Endothelial cell (in vitro differentiated cells): ENCODE data around the gene FAM241B. TPM values are rescaled to one million over a fixed set of nuclear protein-coding genes. Genes with fewer than 3 reads are reported as not detected.

Source experiments
- DNase-seq: peaks from one replicate; pipeline ENCODE4 v3.0.0; 2021; ENCODE audit warnings: low spot score
- H3K27ac Mint-ChIP-seq: one replicate; pipeline ENCODE4 v1.8.0; 2021; ENCODE audit warnings: mixed read lengths, inconsistent platforms; ENCODE audit not compliant: unreplicated experiment
- H3K27me3 Mint-ChIP-seq: one replicate; pipeline ENCODE4 v1.8.0; 2021; ENCODE audit warnings: mild to moderate bottlenecking, moderate library complexity, mixed read lengths, inconsistent platforms; ENCODE audit not compliant: unreplicated experiment
- H3K36me3 Mint-ChIP-seq: one replicate; pipeline ENCODE4 v1.8.0; 2021; ENCODE audit warnings: mild to moderate bottlenecking, low read depth, mixed read lengths, inconsistent platforms; ENCODE audit not compliant: unreplicated experiment
- H3K4me1 Mint-ChIP-seq: one replicate; pipeline ENCODE4 v1.8.0; 2021; ENCODE audit warnings: mild to moderate bottlenecking, mixed read lengths, inconsistent platforms; ENCODE audit not compliant: unreplicated experiment
- H3K4me3 Mint-ChIP-seq: one replicate; pipeline ENCODE4 v1.8.0; 2021; ENCODE audit warnings: mild to moderate bottlenecking, mixed read lengths, inconsistent platforms; ENCODE audit not compliant: unreplicated experiment
- H3K9me3 Mint-ChIP-seq: one replicate; pipeline ENCODE4 v1.8.0; 2021; ENCODE audit warnings: mixed read lengths, inconsistent platforms; ENCODE audit not compliant: unreplicated experiment
- total RNA-seq: library from RNA; stranded (reverse); fragmentation: NEBNext Ultra II Directional; extraction: Animal tissue kit (Norgen Biotek cat#: 25700); gene quantifications from one replicate; pipeline ENCODE4 v1.2.1, GENCODE V29; 2021; ENCODE audit not compliant: unreplicated experiment
- TF ChIP-seq, protein P1 (sequence below): fragments of 200-600 bp; sonication (generic); IDR thresholded peaks from one replicate; pipeline ENCODE4 v1.5.0; 2021; ENCODE audit warnings: antibody characterized with exemption; ENCODE audit not compliant: unreplicated experiment

FAM241B gene
- total RNA-seq, 1 donor from 2014 or later, result 7.1 TPM

GRCh38 chr10:69669409-69669808, 39.4 kb downstream of the FAM241B start:
- Mint-ChIP-seq H3K9me3 (no peaks in the 10 kb centered on the region), H3K4me1 (no peaks in the 10 kb centered on the region), H3K4me3 (no peak overlapping the region), H3K27me3 (peaks cover 9% of the 10 kb centered on the region), H3K27ac (no peak overlapping the region), H3K36me3 (peaks cover 4% of the 10 kb centered on the region)
- TF ChIP-seq, protein P1, sequence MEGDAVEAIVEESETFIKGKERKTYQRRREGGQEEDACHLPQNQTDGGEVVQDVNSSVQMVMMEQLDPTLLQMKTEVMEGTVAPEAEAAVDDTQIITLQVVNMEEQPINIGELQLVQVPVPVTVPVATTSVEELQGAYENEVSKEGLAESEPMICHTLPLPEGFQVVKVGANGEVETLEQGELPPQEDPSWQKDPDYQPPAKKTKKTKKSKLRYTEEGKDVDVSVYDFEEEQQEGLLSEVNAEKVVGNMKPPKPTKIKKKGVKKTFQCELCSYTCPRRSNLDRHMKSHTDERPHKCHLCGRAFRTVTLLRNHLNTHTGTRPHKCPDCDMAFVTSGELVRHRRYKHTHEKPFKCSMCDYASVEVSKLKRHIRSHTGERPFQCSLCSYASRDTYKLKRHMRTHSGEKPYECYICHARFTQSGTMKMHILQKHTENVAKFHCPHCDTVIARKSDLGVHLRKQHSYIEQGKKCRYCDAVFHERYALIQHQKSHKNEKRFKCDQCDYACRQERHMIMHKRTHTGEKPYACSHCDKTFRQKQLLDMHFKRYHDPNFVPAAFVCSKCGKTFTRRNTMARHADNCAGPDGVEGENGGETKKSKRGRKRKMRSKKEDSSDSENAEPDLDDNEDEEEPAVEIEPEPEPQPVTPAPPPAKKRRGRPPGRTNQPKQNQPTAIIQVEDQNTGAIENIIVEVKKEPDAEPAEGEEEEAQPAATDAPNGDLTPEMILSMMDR, result no peak
- no peak for DNase-seq

DNA sequence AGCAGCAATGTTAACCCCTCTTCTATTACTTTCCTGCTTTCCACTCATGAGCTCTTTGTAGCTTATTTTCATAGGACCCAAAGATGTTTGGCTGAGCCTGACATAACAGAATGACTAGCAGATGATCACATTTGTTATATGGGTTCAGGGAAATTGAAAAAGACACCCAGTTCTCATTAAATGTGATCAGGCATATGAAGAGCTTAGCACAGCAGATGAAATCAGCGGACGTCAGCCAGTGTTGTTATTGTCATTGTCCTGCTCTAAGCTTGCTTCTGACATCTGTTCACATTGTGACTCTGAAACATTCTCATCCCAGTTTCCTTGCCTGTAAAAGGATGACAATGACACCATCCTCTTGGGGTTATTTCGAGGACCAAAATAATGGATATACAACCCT, 43.5 kb downstream of the FAM241B start:
- Mint-ChIP-seq H3K27me3 (peaks cover 4% of the 10 kb centered on the region), H3K9me3 (no peaks in the 10 kb centered on the region), H3K36me3 (peaks cover under 1% of the 10 kb centered on the region), H3K27ac (no peak overlapping the region), H3K4me1 (no peaks in the 10 kb centered on the region), H3K4me3 (no peak overlapping the region)
- TF ChIP-seq, protein P1, result no peak
- DNase-seq, result no peak

- Mint-ChIP-seq H3K36me3 (no peaks in the 10 kb centered on the region), H3K27ac (no peak overlapping the region), H3K4me3 (no peak overlapping the region), H3K4me1 (no peaks in the 10 kb centered on the region), H3K27me3 (peaks cover 3% of the 10 kb centered on the region), H3K9me3 (no peaks in the 10 kb centered on the region)
- TF ChIP-seq, protein P1, result no peak
- DNase-seq, result no peak
Observed at GRCh38 chr10:69674786-69675185, 44.7 kb downstream of the FAM241B start.

GRCh38 chr10:69676301-69676700, 46.3 kb downstream of the FAM241B start:
- TF ChIP-seq, protein P1, result no peak
- Mint-ChIP-seq H3K4me1 (no peaks in the 10 kb centered on the region), H3K9me3 (no peaks in the 10 kb centered on the region), H3K27me3 (peaks cover 2% of the 10 kb centered on the region), H3K4me3 (no peak overlapping the region), H3K27ac (no peak overlapping the region), H3K36me3 (no peaks in the 10 kb centered on the region)
- no peak for DNase-seq

DNA sequence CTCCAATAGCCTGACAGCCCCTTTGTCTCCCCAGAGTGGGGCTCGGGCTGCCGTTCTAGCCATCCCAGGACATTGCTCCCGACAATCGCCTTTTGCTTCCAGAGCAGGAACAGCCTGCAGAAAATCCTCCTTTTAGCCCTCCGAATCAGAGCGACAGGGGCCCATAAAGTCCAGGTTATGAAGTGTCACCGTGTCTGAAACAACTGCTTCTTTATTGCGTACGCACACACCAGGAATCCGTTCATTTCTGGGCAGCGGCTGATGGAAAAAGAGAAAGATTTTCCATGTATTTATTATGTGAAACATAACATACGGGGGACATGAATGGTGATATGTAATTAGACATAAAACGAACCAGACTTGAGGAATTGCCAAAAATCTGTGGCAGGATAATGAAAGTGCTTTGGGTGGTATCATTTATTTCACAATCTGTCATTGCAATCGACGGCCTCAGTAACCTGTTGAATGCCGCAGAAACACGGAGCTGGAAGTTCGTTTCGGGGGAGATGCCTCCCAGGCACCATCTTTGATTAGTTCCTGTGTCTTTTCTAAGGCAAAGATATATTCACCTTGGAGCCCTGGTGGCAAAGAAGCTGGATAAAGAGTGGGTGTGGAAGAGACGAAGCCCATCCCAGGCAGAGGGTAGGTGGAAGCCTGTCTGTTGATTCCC, 48.1 kb downstream of the FAM241B start:
- Mint-ChIP-seq H3K4me3 (no peak overlapping the region), H3K27ac (no peak overlapping the region), H3K9me3 (no peaks in the 10 kb centered on the region), H3K27me3 (peaks cover 2% of the 10 kb centered on the region), H3K4me1 (no peaks in the 10 kb centered on the region), H3K36me3 (no peaks in the 10 kb centered on the region)
- TF ChIP-seq, protein P1, result no peak
- no peak for DNase-seq
